Stimulated activated CD4-positive, alpha-beta T cell treated with anti-CD3 and anti-CD28 coated beads, Interleukin-4, amount 100 ng/mL, for 48 hours (primary cell): ENCODE results near the gene EHBP1.
"Not testable (repeated sequence)": the region's sequence is repeated elsewhere in the genome, so short reads cannot be mapped to it uniquely, and the experiment has no call there.

Experiments
- DNase-seq, 2 donors: peaks; one replicate each; pipeline ENCODE4 v3.0.0-alpha.2; 2020; ENCODE audit warnings: low read depth in 2 of 2

EHBP1 gene

GRCh38 chr2:62736899-62737559 lies 31.5 kb downstream of the EHBP1 start:
- DNase-seq, result no peak

- no peak for DNase-seq
These were observed 33.7 kb downstream of the EHBP1 start for GRCh38 chr2:62738981-62739936.

DNA sequence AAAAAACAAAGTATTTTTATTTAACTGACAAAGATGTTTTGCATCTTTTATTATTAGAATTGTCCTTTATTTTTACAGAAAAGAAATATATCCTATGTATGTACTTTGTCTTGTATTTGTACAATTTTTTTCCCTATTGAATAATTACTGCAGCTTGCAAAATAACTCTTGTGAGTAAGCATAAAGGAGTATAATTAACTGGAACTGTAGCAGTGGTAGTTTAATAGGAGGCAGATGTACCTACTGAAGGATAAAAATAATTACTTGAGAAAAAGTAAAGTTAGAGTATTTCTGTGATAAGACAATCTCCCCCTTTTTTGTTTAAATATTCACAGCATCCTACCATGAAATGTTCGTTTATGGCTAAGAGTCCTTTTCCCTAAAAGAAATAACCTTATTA lies 34.7 kb downstream of the EHBP1 start:
- no peak for DNase-seq

DNA sequence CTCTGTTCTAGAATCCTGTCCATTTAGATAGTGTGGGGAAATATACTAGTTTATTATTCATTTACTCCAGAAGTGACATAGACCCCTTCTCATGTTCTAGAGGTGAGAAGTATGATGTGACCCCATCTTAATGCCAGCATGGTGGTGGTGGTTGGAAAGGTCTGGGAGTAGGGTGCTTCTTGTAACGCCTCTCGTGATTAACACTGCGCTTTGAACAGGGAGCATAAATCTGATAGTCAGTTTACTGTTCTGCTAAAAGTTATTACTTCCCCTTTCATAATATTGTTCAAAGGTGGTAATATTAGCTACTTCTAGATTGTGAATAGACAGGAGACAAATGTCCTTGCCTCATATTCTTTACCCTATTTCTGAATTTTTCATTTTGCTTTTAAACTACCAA lies 35.6 kb downstream of the EHBP1 start:
- no peak for DNase-seq

GRCh38 chr2:62741954-62742722 lies 36.6 kb downstream of the EHBP1 start:
- no peak for DNase-seq

DNA sequence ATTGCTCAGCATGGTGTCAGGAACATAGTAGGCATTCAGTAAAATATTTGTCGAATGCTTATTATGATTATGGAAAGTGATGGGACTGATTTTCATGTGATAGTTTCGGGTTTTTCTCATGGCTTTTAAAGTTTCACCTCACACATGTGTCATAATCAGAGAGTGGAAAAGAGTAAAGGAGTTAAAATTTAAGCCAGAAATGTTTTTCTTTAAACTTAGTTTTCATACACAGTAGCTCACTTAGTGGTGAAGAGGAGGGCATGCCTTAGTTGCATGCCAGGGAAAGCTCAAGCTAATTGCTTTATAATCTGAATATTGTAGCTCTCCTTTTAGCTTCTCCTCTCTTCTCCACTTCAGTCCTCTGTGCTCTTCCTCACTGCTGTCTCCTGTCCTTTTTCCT lies 38.0 kb downstream of the EHBP1 start:
- no peak for DNase-seq

GRCh38 chr2:62744603-62745002 lies 39.1 kb downstream of the EHBP1 start:
- no peak for DNase-seq

- DNase-seq, result no peak
These were observed 40.5 kb downstream of the EHBP1 start for GRCh38 chr2:62745891-62746481.

DNA sequence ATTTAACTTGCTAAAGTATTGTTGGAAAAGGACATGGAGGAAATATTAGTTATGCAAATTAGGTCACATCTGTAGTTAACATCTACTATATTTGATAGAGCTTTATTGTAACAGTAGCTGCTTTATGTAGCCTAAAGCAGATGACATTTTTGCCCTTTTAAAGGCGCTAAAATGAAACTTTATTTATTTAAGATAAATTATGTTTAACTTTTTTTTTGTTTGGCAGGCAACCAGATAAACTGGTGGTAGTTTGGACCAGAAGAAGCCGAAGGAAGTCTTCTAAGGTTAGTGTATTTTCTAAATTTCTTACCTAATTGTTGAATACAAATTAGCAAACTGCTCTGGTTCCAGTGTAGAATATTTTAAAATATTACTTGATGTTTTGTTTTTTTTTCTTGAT lies 41.7 kb downstream of the EHBP1 start:
- DNase-seq, result no peak

GRCh38 chr2:62747876-62748275 lies 42.4 kb downstream of the EHBP1 start:
- no peak for DNase-seq

DNA sequence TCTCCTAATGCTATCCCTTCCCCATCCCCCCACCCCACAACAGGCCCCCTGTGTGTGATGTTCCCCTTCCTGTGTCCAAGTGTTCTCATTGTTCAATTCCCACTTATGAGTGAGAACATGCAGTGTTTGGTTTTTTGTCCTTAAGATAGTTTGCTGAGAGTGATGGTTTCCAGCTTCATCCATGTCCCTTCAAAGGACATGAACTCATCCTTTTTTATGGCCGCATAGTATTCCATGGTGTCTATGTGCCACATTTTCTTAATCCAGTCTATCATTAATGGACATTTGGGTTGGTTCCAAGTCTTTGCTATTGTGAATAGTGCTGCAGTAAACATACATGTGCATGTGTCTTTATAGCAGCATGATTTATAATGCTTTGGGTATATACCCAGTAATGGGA lies 43.6 kb downstream of the EHBP1 start:
- not testable (repeated sequence) for DNase-seq

DNA sequence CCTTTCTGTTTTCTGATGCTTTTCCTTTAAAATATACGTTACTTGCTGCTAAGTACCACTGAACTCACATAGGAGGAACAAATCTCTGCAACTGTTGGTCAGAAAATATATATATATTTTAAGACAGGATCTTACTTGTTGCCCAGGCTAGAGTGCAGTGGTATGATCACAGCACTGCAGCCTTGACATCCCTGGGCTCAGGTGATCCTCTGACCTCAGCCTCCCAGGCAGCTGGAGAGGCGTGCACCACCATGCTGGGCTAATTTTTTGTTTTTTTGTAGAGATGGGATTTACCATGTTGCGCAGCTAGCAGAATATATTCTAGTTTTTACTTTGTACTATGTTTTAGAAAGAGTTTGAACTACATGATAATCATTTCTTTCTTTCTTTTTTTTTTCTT lies 51.5 kb downstream of the EHBP1 start:
- no peak for DNase-seq

- DNase-seq, result no peak
These were observed 54.5 kb downstream of the EHBP1 start for GRCh38 chr2:62760026-62760425.

GRCh38 chr2:62760555-62760954 lies 55.0 kb downstream of the EHBP1 start:
- no peak for DNase-seq

DNA sequence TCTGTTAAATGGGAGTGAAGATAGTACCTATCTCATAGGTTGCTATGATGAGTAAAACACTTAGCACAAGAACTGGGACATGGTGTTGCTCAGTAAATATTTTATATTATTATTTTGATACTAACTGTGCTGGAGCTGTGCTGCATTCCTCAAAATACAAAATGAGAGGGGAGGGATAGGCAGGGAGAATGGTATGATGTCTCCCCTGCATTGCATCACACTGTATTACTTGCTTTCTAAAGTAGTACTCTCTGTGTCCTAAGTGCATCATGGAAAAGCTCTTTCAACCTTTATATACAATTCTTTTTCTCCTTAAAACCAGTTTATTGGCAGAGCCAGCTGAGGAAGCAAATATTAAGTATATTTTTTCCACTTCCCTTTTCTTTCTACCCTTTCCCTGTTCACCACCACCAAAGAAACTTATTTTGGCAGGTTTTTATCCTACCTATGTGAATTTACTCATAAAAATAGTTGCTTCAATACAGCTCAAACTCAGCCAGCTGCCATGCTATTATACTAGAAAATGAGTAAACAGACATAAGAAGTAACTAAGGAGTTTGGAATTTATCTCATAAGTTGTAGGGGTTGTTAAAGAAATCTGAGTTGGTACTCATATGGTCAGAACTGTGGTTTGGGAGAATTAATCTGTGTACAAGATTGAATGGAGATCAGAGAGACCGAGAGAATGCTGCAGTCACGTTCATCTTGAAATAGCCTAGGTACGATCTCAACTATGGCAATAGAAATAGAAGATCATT lies 60.3 kb downstream of the EHBP1 start:
- no peak for DNase-seq

- DNase-seq, result no peak
These were observed 63.1 kb downstream of the EHBP1 start for GRCh38 chr2:62768615-62769014.

GRCh38 chr2:62770629-62771028 lies 65.1 kb downstream of the EHBP1 start:
- DNase-seq, result no peak

DNA sequence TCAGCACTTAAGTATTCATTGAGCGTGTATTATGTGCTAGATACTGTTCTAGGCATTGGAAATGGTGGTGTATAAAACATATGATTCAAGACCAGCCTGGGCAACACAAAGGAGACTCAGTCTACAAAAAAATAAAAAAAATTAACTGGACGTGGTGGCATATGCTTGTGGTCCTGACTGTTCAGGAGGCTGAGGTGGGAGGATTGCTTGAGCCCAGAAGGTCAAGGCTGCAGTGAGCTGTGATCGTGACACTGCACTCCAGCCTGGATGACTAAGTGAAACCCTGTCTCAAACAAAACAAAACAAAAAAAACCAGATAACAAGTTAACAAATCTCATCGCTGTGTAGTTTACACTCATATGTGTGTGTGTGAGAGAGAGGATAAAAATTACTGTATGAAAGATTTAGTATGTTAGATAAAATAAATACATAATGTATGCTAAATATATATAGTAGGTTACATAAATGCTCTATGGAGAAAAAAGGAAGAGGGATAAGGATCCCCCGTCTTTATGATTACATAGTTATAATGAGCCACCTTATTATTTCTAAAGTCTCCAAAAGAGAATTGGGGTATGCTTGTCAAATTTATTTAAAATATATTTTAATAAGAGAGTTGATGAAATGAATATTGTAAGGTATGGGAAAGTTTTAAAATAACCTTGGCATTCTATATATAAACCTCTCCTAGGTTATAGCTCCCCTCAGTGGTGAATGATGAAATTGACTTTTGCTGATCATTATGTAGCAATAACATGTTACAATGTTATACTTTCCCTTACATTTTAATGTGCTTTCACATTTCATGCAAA lies 69.2 kb downstream of the EHBP1 start:
- DNase-seq, result no peak

- no peak for DNase-seq
These were observed 69.8 kb downstream of the EHBP1 start for GRCh38 chr2:62775367-62775668.

DNA sequence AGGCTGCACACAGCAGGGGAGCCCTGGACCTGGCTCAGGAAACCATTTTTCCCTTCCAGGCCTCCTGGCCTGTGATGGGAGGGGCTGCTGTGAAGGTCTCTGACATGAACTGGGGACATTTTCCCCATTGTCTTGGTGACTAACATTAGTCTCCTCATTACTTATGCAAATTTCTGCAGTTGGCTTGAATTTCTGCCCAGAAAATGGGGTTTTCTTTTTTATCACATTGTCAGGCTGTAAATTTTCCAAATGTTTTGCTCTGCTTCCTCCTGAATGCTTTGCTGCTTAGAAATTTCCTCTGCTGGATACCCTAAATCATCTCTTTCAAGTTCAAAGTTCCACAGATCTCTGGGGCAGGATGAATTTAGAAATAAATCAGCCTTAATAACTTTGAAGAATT lies 78.2 kb downstream of the EHBP1 start:
- DNase-seq, result no peak

DNA sequence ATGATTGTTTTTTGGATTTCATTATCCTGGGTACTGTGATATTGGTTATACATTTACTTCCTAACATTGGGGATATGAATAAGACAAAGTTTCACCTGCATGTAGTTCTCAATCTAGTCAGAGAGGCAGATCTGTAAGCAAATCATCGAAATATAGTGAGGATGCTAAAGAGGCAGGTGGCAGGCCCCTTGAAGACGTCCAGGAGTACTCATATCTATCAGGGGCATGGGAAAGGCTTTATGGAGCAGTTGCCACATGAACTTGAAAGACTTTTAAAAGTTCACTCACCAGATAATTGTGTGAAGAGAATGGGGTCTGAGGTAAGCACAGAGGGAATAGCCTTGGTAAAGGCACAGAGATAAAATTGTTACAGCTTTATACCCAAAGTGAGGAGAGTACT lies 78.8 kb downstream of the EHBP1 start:
- DNase-seq, result no peak
